OCI-LY7 (cell line): ENCODE data around the gene HAND2. TPM values are rescaled to one million over a fixed set of nuclear protein-coding genes. Genes with fewer than 3 reads are reported as not detected.

ENCODE experiments used
- BruUV-seq: library from RNA; stranded (reverse); fragments of 400-500 nt; replicated peaks from 2 replicates; lab custom pipeline; 2021; lab: Mats Ljungman, UMichigan
- CTCF ChIA-PET: fragments of 300-600 bp; sonication (Branson Sonifier 250); formaldehyde crosslinking; loops from one replicate; lab custom pipeline; 2022; ENCODE audit warnings: antibody characterized with exemption; ENCODE audit not compliant: unreplicated experiment; lab: Charles Lee
- POLR2A ChIA-PET: fragments of 300-600 bp; sonication (Branson Sonifier 250); formaldehyde crosslinking; loops from one replicate; lab custom pipeline; 2022; ENCODE audit warnings: antibody characterized with exemption; lab: Charles Lee
- DNase-seq: peaks from one replicate; pipeline ENCODE4 v3.0.0-alpha.2; 2015; ENCODE audit warnings: low spot score
- H2AFZ ChIP-seq: fragments of 200-600 bp; sonication (generic), shearing (Covaris generic); 2 replicates; pipeline ENCODE4 v1.6.1; 2014; ENCODE audit warnings: mild to moderate bottlenecking, antibody characterized with exemption, low read length, moderate library complexity
- H3K27ac ChIP-seq: fragments of 200-600 bp; sonication (generic); 2 replicates; pipeline ENCODE4 v1.5.1; 2014; ENCODE audit warnings: mixed run types, low read depth, mild to moderate bottlenecking, moderate library complexity, low read length, inconsistent platforms; ENCODE audit not compliant: poor library complexity, severe bottlenecking
- H3K36me3 ChIP-seq: fragments of 200-600 bp; sonication (generic); 2 replicates; pipeline ENCODE4 v1.6.1; 2014; ENCODE audit warnings: mild to moderate bottlenecking, antibody characterized with exemption, low read length, moderate library complexity, mixed read lengths; ENCODE audit not compliant: insufficient read depth
- H3K4me1 ChIP-seq: fragments of 200-600 bp; sonication (generic); 2 replicates; pipeline ENCODE4 v1.5.1; 2014; ENCODE audit warnings: mild to moderate bottlenecking, low read length; ENCODE audit not compliant: insufficient read depth, poor library complexity, severe bottlenecking
- H3K4me2 ChIP-seq: fragments of 200-600 bp; sonication (generic); 2 replicates; pipeline ENCODE4 v1.6.1; 2014; ENCODE audit warnings: mild to moderate bottlenecking, low read length
- H3K4me3 ChIP-seq: fragments of 200-600 bp; sonication (generic); 2 replicates; pipeline ENCODE4 v1.5.1; 2014; ENCODE audit warnings: mild to moderate bottlenecking, low read depth, low read length; ENCODE audit not compliant: poor library complexity, severe bottlenecking
- H3K79me2 ChIP-seq: fragments of 200-600 bp; sonication (generic); 2 replicates; pipeline ENCODE4 v1.6.1; 2016; ENCODE audit warnings: low read depth, mild to moderate bottlenecking, low read length, moderate library complexity, mixed read lengths; ENCODE audit not compliant: insufficient read depth
- H3K9me2 ChIP-seq: fragments of 200-600 bp; sonication (generic); 2 replicates; pipeline ENCODE4 v1.6.1; 2016; ENCODE audit warnings: mild to moderate bottlenecking, low read length, mixed read lengths; ENCODE audit not compliant: insufficient read depth
- H3K9me3 ChIP-seq: fragments of 200-600 bp; sonication (generic); 2 replicates; pipeline ENCODE4 v1.6.1; 2014; ENCODE audit warnings: mild to moderate bottlenecking, mixed run types, low read length, mixed read lengths
- H4K20me1 ChIP-seq: fragments of 200-600 bp; sonication (generic); 2 replicates; pipeline ENCODE4 v1.6.1; 2014; ENCODE audit warnings: mild to moderate bottlenecking, antibody characterized with exemption, low read length, moderate library complexity, mixed read lengths; ENCODE audit not compliant: insufficient read depth
- EZH2phosphoT487 ChIP-seq: fragments of 200-600 bp; sonication (generic); IDR thresholded peaks from 2 replicates; pipeline ENCODE4 v1.6.1; 2018; ENCODE audit warnings: low read depth, borderline replicate concordance, mild to moderate bottlenecking, mixed run types, antibody characterized with exemption, low read length, moderate library complexity, mixed read lengths
- intact Hi-C: fragments of 100-400 bp; cut with micrococcal nuclease; formaldehyde crosslinking; loops from one replicate; pipeline ENCODE4 v1.10.0; 2022; ENCODE audit not compliant: unreplicated experiment
- total RNA-seq, 2 experiments: library from RNA; depleted of rRNA in 1 of 2; stranded (reverse); fragments of >200 nt in 1 of 2; shearing (Covaris generic) in 1 of 2; gene quantifications; 2 replicates each; pipeline ENCODE4 v1.2.3, GENCODE V29; 2014 to 2022
- TF ChIP-seq, protein P1 (sequence below): fragments of 200-600 bp; sonication (generic); conservative IDR thresholded peaks from 2 replicates; pipeline ENCODE4 v1.5.1; 2014; ENCODE audit warnings: mild to moderate bottlenecking, antibody characterized with exemption, low read length, moderate library complexity, mixed read lengths

The HAND2 gene
- total RNA-seq, 2 experiments from 2014 or later, result not detected

DNA sequence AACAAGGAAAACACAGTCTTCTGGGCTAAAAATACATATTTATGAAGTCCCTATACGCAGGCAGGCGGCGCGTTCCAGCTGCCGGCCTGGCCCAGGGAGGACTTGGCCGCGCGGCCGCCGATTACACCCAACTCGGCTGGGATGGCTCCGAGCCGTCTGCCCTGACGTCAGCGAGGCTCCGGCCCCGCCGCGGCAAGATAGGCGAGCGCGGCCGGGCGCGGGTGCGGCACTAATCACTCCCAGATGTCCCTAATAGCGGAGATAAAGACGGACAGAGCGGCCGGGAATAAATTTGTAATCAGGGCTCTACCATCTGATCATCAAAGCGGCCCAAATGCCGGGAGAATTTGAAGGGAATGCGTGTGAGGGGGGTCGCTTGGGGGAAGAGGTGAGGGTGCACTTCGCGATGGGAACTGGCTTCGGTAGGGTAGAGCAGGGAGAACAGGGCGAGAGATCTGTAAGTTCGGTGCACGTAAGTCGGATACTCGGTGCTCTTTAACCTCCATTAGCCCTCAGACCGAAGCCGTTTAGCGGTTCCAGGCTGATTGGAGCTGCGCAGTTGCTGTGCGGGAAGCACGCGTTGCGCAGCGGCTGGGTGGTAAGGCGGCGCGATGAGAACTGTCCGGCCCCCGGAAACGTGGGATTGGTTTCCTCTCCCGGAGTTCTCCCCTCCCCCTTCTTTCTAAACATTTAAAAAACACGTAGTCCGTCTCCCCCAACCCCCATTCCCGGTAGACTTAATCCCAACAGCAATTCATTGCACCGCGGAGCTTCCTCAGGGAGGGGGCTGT, 7.7 kb downstream of the HAND2 start:
- Histone ChIP-seq H4K20me1 (no peaks in the 10 kb centered on the region), H3K79me2 (no peaks in the 10 kb centered on the region), H3K36me3 (no peaks in the 10 kb centered on the region), H3K4me2 (no peak overlapping the region), H3K9me2 (no peaks in the 10 kb centered on the region), H2AFZ (no peak overlapping the region), H3K27ac (no peak overlapping the region), H3K9me3 (no peaks in the 10 kb centered on the region), H3K4me3 (no peak overlapping the region), H3K4me1 (no peaks in the 10 kb centered on the region)
- CTCF ChIA-PET, result no interaction called here
- POLR2A ChIA-PET, result no interaction called here
- BruUV-seq, result no TSS peak
- DNase-seq, result no peak
- no peak for TF ChIP-seq EZH2phosphoT487
- TF ChIP-seq, protein P1, sequence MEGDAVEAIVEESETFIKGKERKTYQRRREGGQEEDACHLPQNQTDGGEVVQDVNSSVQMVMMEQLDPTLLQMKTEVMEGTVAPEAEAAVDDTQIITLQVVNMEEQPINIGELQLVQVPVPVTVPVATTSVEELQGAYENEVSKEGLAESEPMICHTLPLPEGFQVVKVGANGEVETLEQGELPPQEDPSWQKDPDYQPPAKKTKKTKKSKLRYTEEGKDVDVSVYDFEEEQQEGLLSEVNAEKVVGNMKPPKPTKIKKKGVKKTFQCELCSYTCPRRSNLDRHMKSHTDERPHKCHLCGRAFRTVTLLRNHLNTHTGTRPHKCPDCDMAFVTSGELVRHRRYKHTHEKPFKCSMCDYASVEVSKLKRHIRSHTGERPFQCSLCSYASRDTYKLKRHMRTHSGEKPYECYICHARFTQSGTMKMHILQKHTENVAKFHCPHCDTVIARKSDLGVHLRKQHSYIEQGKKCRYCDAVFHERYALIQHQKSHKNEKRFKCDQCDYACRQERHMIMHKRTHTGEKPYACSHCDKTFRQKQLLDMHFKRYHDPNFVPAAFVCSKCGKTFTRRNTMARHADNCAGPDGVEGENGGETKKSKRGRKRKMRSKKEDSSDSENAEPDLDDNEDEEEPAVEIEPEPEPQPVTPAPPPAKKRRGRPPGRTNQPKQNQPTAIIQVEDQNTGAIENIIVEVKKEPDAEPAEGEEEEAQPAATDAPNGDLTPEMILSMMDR, result no peak
- intact Hi-C loops, result no loop called here

DNA sequence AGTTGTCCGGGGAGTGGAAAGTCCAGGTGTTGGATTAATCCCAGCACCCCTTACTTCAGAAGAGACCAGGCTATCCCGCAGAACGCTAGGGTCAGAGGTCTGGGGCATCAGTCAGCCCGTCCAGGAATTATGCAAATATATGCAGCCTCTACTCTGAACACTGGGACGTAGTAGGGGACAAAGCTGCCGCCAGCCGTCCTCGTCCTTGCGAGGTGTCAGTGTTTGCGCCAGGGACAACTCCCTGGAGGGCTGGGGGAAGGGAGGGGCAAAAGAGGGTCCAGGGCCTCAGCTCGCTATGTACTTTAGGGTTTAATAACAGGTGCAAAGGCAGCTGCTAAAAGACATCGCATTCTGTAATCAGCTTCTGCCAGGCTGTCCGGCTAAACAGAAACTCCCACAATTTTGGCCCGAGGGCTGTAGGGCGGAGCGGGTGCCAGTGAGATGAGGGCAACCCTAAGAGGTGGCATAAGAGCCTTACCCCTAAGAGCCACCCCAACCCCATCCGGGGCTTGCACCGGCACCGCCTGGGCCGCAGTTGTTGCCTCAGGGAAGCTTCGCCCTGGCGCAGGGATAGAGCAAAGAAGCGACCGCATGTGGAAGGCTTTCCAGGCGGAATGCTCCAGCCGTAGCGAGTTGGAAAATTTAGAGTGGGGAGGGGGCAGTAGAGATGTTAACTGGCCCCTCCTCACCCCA, 8.4 kb downstream of the HAND2 start:
- H3K4me3 ChIP-seq, result no peak overlapping the region
- no peak overlapping the region for H3K27ac ChIP-seq
- ChIA-PET POLR2A (no interaction called here), CTCF (no interaction called here)
- H3K4me1 ChIP-seq, result no peaks in the 10 kb centered on the region
- H3K79me2 ChIP-seq, result no peaks in the 10 kb centered on the region
- no peak for TF ChIP-seq EZH2phosphoT487
- TF ChIP-seq, protein P1, result no peak
- no peaks in the 10 kb centered on the region for H3K36me3 ChIP-seq
- H3K4me2 ChIP-seq, result no peak overlapping the region
- H3K9me2 ChIP-seq, result no peaks in the 10 kb centered on the region
- no peak overlapping the region for H2AFZ ChIP-seq
- intact Hi-C loops, result no loop called here
- no peaks in the 10 kb centered on the region for H3K9me3 ChIP-seq
- H4K20me1 ChIP-seq, result no peaks in the 10 kb centered on the region
- DNase-seq, result no peak
- no TSS peak for BruUV-seq

GRCh38 chr4:173520921-173521466, 9.0 kb downstream of the HAND2 start:
- Histone ChIP-seq H3K79me2 (no peaks in the 10 kb centered on the region), H3K4me1 (no peaks in the 10 kb centered on the region), H4K20me1 (no peaks in the 10 kb centered on the region), H3K4me3 (no peak overlapping the region), H3K9me2 (no peaks in the 10 kb centered on the region), H3K27ac (no peak overlapping the region), H3K9me3 (no peaks in the 10 kb centered on the region), H3K4me2 (no peak overlapping the region), H2AFZ (no peak overlapping the region), H3K36me3 (no peaks in the 10 kb centered on the region)
- POLR2A ChIA-PET, result no interaction called here
- TF ChIP-seq EZH2phosphoT487, result no peak
- TF ChIP-seq, protein P1, result no peak
- intact Hi-C loops, result no loop called here
- BruUV-seq, result no TSS peak
- CTCF ChIA-PET, result no interaction called here
- no peak for DNase-seq
